NCI-H82 treated with DMSO at 0.1 percent for 48 hours (cell line): Measurements from ENCODE around the gene AQP2.
"Not testable (repeated sequence)": the region's sequence is repeated elsewhere in the genome, so short reads cannot be mapped to it uniquely, and the experiment has no call there.

Source experiments
- DNase-seq: peaks from one replicate; lab custom pipeline; 2025; ENCODE audit not compliant: unreplicated experiment; lab: John Stamatoyannopoulos, UW

Gene AQP2

DNA sequence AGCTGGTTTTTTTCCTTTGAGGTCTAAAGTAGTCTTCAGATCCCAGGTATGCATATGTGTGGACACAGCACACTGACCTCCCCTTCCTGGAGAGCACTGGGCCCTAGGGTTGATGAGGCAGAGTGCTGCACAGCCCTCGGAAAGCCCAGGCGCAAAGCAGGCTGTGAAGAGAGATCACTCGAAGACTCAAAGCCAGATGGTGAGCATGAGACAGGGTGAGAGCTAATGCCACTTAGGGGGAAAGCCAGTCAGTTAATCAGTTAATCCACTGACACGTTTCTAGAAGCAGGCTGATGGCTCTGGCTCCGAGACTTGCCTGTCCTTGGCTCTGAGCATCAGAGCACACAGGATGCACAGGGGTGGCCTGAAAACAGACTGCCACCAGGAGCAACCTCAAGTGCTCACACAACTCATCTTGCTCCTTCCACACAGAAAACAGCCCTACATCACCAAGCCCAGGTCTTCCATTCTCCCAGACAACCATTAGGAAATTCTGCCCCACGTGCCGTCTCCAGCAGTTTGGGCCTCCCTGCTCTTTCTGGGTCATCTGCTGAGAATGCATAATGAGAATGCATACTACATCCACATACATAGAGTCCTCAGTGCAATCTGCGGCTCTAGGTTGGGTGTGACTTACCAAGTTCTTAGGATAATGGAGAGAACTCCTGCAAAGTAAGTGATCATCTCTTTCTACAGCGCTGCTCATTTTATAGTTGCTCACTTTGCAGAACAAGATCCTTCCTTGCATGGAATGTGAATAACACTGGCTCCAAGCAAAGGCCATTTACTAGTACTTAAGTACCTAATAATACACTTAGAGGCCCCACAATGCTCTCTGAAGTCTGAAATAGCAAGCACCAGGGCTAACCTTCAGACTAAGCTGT is 34.2 kb downstream of the AQP2 start:
- DNase-seq = peak; percentile 97

DNA sequence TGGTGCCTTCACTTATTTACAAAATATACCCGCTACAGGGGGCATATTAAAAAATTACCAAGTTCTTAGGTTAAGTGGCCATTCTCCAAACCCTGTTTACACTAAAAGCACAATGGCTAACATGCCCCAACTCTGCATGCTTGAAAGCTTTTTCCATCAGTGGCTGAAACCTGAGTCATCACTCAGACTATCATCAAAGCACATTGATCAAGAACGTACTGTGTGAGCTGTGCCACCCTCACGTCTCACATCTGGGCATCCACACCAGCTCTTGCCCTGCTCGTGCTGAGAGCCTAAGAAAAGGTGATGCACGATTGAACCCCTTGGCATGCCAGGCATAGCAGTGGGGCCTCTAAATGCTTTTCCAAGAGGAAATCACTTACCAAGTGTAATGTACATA is 35.4 kb downstream of the AQP2 start:
- no peak for DNase-seq

DNA sequence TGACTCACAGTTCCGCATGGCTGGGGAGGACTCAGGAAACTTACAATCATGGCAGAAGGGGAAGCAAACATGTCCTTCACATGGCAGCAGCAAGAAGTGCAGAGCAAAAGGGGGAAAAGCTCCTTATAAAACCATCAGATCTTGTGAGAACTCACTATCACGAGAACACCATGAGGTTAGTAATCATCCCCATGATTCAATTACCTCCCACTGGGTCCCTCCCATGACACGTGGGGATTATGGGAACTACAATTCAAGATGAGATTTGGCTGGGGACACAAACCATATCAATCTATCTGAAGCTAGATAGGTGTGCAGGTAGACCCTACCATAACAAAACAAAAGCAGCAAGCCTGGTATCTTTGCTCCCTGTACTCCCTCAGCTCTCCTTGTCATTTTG is 35.9 kb downstream of the AQP2 start:
- not testable (repeated sequence) for DNase-seq

DNA sequence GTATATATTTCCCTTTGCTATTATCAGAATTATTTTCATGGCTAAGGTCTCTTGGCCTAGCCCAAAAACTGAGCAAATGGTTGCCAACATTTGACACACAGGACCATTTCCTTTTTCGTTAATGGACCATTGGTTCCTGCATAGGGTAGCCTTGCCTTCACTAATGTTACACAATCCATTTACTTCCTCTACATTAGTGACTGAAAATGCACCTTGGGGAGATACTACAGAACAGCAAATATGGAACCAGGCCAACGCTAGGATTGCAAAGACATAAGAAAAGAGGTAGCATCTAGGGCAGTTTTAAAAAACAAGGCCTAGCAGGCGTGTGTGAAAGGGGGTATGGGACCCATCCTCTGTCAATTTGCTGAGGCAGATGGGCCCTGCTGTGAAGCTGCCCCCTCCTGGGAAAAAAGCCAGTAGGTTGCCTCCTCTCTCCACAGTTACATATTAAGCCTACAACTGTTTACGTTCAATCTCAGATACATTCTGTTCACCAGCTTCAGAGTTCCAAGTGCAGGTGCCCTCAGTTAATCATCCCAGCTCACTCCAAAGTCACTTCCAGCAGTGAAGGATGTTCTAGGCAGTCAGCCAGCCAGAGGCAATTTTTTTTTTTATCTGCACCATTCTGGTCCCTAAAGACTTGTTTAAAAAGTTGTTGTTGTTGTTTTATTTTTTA is 37.2 kb downstream of the AQP2 start:
- no peak for DNase-seq

DNA sequence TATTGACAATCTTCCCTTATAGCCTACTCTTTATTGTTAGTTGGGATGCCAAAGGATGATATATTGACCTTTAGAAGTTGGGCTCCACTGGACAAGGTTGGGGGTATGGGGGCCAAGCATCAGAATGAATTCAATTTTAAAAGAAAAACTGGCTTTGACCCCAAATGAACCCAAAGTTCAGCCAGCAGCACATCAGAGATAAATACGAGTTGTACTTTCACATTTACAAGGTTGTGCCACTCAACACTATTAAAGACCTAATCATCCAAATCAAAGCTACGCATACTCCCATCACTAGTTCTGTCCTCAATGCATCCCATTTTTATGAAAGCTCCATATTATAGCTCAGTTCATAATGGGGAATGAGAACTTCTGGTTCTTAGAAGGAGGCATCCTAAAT is 38.9 kb downstream of the AQP2 start:
- DNase-seq = not testable (repeated sequence)

DNA sequence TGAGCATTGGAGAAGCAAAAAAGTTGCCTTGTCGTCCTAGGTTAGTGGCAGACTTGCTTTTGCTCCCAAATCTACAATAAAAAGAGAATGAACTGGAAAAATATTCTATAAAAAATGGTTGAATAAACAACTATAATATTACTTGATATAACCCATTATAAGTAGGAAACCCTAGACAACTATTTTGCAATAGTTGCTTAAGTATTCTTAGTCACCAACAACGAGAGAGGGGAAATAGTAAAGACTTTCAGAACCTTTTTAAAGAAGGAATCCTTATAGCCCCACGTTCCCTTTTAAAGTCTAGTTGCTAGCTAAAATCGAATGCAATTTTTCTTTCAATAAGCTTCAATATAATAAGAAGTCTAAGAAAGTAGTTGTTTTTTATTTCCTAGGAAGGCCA is 39.7 kb downstream of the AQP2 start:
- DNase-seq = no peak

DNA sequence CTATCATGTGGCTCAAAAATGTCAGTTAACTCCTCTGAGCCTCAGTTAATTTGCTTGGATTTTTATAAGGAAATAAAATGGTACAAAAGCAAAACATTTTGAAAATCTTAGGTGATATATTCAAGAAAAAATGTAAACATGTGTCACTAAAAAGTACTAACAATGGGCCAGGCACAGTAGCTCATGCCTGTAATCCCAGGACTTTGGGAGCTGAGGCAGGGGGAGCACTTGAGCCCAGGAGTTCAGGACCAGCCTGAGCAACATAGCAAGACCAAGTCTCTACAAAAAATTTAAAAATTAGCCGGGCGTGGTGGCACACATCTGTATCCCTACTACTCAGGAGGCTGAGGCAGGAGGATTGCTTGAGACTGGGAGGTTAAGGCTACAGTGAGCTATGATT is 47.9 kb downstream of the AQP2 start:
- no peak for DNase-seq

DNA sequence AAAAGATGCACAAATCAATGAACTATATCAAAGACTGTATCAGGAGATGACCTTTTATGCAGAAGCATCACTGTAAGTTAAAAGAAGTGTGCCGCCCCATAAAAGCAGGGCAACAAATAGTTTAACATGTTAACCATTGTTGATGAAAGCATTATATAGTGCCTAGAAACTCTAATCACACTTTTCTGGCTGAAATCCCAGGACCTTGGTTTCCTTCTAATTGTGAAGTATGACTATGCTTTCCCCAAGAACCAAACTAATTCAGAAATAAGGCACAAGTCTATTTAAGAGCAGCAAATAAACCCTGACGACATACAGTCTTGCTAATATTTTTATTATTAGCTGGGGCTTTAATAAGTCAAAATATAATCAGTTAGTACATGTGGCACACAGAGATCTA is 53.1 kb downstream of the AQP2 start:
- DNase-seq = no peak

DNA sequence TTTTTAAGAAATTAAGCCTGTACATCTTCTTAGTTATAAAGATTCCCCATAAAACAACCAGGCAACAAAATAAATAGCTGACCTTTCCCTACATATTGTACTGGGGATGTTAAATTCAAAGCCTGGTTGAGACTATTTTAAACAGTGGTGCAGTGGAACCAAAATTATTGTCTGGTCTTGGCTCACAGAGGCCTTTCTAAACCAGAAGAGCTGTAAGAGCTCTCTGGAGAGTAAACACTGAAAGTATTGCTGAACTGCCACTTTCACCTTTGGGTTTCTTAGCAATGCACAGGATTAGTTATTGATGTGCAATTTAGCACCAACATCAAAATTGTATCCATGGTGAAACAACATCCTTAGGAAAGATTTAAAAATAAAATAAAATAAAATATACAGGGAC is 54.2 kb downstream of the AQP2 start:
- DNase-seq = no peak

DNA sequence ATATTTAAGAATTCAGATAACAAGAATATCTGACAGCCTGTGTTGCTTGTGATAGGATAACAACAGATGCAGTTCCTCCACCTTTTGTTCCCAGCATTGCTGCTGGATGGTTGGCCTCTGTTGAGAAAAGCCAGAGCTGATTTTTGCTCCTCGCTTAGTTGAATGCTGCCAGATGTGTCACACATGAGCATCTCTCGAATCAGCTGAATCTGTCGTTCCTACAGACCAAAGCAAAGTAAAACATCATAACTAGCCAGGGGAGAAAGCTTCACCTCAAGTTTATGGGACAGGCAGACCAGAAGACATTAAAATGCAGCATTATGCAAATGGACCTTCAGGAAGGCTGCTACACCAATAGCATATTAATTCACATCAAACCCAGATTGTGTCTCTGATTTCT is 54.6 kb downstream of the AQP2 start:
- no peak for DNase-seq

DNA sequence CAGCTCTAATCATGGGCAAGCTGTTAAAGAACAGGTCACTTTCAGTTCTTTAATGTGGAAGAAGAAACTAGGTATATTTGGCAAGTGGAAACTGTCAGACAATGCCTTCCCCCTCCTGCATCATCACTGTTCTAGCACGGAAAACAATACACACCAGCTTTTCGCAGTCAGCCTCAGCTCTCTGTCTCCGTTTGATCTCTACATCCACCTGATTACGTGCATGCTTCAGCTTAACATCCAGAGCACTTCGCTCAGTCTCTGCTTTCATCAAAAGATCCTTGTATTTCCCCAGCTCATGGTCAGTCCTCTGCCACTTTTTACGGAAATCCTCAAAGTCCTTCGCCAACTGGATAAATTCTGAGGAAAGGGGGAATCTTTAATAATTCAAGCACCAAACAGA is 55.7 kb downstream of the AQP2 start:
- no peak for DNase-seq

DNA sequence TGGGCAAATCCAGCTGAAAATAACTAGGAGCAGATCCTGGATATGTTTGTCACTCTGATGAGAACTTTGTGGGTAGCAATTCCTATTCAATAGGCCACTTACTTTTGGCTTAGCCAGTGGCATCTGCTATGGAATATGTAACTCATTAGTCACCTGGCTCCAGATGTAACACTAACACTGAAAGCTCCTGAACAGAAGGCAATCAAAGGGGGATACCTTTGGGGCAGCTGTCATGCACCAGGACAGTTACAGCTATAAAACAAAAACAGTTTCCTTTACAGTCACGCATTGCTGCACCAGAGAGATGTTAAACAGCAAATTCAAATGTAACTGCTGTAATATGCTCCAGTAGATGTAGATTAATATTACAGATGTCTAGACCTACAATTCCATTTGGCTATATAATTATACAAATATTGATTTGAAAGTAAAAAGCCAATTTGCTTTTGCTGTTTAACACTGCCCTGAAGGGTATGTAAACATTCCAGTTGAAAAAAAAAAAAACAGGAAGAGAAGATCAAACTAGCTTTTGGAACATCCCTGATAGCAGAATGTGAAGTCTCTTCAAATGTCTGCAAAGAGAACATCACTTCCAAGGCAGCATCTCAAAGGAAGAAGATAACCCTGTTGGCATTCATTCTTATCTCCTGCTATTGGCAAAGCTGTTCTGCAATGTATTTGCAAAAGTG is 56.4 kb downstream of the AQP2 start:
- no peak for DNase-seq
